HL-60/S4 treated with retinoic acid at 250 ng/mL for 4 days and 3 days (cell line): ENCODE results near the gene GPATCH2.
"Not testable (repeated sequence)": the region's sequence is repeated elsewhere in the genome, so short reads cannot be mapped to it uniquely, and the experiment has no call there.

ENCODE experiments used
- in situ Hi-C: fragments of 300-500 bp; cut with MboI; formaldehyde crosslinking; loops from 2 replicates; pipeline ENCODE4 v1.7.0; 2022; ENCODE audit warnings: low sequenced_read_pairs

GPATCH2 gene

GRCh38 chr1:217527151-217527550 is 103.7 kb downstream of the GPATCH2 start:
- in situ Hi-C loops: no loop called here

GRCh38 chr1:217526636-217527035 is 104.3 kb downstream of the GPATCH2 start:
- in situ Hi-C loops: no loop called here

GRCh38 chr1:217525773-217526490 is 105.0 kb downstream of the GPATCH2 start:
- in situ Hi-C loops: no loop called here

GRCh38 chr1:217524787-217525520 is 105.9 kb downstream of the GPATCH2 start:
- in situ Hi-C loops: no loop called here

GRCh38 chr1:217523921-217524320 is 107.0 kb downstream of the GPATCH2 start:
- in situ Hi-C loops: not testable (repeated sequence)

- in situ Hi-C loops: no loop called here
These were observed 108.6 kb downstream of the GPATCH2 start for GRCh38 chr1:217522277-217522676.

GRCh38 chr1:217521317-217521716 is 109.6 kb downstream of the GPATCH2 start:
- in situ Hi-C loops: no loop called here

GRCh38 chr1:217506878-217507277 is 124.0 kb downstream of the GPATCH2 start:
- in situ Hi-C loops: no loop called here

GRCh38 chr1:217498209-217498608 is 132.7 kb downstream of the GPATCH2 start:
- in situ Hi-C loops: no loop called here

GRCh38 chr1:217495249-217495648 is 135.6 kb downstream of the GPATCH2 start:
- in situ Hi-C loops: no loop called here

GRCh38 chr1:217494767-217495166 is 136.1 kb downstream of the GPATCH2 start:
- in situ Hi-C loops: no loop called here

- in situ Hi-C loops: no loop called here
These were observed 137.6 kb downstream of the GPATCH2 start for GRCh38 chr1:217493290-217493689.

- in situ Hi-C loops: no loop called here
These were observed 146.0 kb downstream of the GPATCH2 start for GRCh38 chr1:217484871-217485270.

- in situ Hi-C loops: no loop called here
These were observed 148.4 kb downstream of the GPATCH2 start for GRCh38 chr1:217482356-217483102.

- in situ Hi-C loops: no loop called here
These were observed 152.4 kb downstream of the GPATCH2 start for GRCh38 chr1:217478450-217478849.

- in situ Hi-C loops: no loop called here
These were observed 158.0 kb downstream of the GPATCH2 start for GRCh38 chr1:217472915-217473314.

- in situ Hi-C loops: no loop called here
These were observed 159.5 kb downstream of the GPATCH2 start for GRCh38 chr1:217471403-217471802.

GRCh38 chr1:217469983-217470382 is 160.9 kb downstream of the GPATCH2 start:
- in situ Hi-C loops: no loop called here

GRCh38 chr1:217465102-217465501 is 165.8 kb downstream of the GPATCH2 start:
- in situ Hi-C loops: no loop called here

GRCh38 chr1:217462666-217463065 is 168.2 kb downstream of the GPATCH2 start:
- in situ Hi-C loops: no loop called here

GRCh38 chr1:217462159-217462558 is 168.7 kb downstream of the GPATCH2 start:
- in situ Hi-C loops: no loop called here

GRCh38 chr1:217457016-217457415 is 173.9 kb downstream of the GPATCH2 start:
- in situ Hi-C loops: no loop called here
